Measurements from ENCODE around the gene CYTH3. TPM values are rescaled to one million over a fixed set of nuclear protein-coding genes. Genes with fewer than 3 reads are reported as not detected.
"Not testable (repeated sequence)": the region's sequence is repeated elsewhere in the genome, so short reads cannot be mapped to it uniquely, and the experiment has no call there.

Gene CYTH3
- total RNA-seq, 1 donor from 2014 or later: 17.2 TPM

- TF ChIP-seq, protein P1, sequence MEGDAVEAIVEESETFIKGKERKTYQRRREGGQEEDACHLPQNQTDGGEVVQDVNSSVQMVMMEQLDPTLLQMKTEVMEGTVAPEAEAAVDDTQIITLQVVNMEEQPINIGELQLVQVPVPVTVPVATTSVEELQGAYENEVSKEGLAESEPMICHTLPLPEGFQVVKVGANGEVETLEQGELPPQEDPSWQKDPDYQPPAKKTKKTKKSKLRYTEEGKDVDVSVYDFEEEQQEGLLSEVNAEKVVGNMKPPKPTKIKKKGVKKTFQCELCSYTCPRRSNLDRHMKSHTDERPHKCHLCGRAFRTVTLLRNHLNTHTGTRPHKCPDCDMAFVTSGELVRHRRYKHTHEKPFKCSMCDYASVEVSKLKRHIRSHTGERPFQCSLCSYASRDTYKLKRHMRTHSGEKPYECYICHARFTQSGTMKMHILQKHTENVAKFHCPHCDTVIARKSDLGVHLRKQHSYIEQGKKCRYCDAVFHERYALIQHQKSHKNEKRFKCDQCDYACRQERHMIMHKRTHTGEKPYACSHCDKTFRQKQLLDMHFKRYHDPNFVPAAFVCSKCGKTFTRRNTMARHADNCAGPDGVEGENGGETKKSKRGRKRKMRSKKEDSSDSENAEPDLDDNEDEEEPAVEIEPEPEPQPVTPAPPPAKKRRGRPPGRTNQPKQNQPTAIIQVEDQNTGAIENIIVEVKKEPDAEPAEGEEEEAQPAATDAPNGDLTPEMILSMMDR (IDR thresholded peaks at IDR 0.05; ENCODE audit: unreplicated experiment): no peak
- H3K4me3 Mint-ChIP-seq (ENCODE audit: low read depth): no peak overlapping the region
- DNase-seq (ENCODE audit: low spot score, unreplicated experiment): no peak
- H3K27me3 Mint-ChIP-seq: peaks cover 50% of the 10 kb centered on the region
- H3K27ac Mint-ChIP-seq: no peak overlapping the region
- no peaks in the 10 kb centered on the region for H3K9me3 Mint-ChIP-seq (ENCODE audit: low read depth)
- no peaks in the 10 kb centered on the region for H3K36me3 Mint-ChIP-seq (ENCODE audit: insufficient read depth)
- H3K4me1 Mint-ChIP-seq (ENCODE audit: low read depth): peaks cover 18% of the 10 kb centered on the region
Measured at GRCh38 chr7:6231184-6231583, 41.2 kb downstream of the CYTH3 start.

DNA sequence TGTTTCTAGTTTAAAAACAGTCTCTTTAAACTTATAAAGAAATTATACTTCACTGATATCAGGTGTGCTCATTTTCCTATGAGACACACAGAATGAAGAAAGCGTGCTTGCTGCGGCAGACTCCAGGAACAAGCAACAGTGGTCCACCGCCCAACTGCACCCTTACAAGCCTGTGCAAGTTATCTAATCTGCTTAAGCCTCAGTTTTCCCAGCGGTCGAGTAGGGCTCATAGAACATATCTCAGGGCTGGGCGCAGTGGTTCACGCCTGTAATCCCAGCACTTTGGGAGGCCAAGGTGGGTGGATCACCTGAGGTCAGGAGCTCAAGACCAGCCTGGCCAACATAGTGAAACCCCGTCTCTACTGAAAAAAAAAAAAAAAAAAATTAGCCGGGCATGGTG, 43.1 kb downstream of the CYTH3 start:
- H3K9me3 Mint-ChIP-seq (ENCODE audit: low read depth); H3K4me3 Mint-ChIP-seq (ENCODE audit: low read depth); H3K36me3 Mint-ChIP-seq (ENCODE audit: insufficient read depth); DNase-seq (ENCODE audit: low spot score, unreplicated experiment); H3K27ac Mint-ChIP-seq: not testable (repeated sequence)
- H3K4me1 Mint-ChIP-seq (ENCODE audit: low read depth): peaks cover 19% of the 10 kb centered on the region
- peaks cover 32% of the 10 kb centered on the region for H3K27me3 Mint-ChIP-seq

DNA sequence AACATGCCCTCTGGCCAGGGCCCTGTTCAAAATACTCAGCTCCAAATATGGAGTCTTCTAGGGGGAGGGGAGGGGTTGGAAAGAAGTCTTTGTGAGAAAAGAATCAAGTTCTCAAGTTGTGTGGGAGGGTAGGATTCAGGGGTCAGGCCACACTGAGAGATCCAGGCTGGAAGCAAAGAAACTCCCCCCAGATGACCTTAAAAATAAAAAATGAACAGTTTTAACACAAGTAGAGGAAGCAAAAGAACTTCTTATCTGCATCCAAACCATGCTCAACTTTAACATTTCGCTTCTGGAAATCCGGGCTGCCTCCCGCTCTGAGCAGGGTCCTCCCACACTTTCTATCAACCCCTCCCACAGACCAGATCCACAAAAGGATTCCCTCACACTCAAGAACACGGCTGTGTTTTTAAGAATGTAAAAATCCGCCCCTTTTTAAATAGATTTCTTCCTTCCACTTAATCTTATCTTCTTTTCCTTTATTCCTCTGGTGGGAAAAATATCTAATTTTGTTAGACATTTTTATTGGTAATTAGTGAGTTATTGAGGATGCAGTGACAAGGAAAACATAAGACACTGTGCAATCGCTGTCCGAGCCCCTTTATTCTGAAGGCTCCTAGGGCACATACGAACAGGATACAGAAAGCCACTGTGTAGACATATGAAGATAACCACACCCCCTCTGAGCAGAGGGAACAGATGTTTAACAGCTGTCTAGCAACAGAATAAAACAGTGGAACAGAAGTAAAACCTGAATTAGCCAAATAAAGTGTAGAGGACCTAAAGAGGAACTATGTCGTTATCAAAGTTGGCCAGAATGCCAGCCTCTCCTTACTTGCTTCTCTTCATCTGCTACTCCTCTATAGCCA, 43.8 kb downstream of the CYTH3 start:
- peaks cover 25% of the 10 kb centered on the region for H3K27me3 Mint-ChIP-seq
- no peak for DNase-seq (ENCODE audit: low spot score, unreplicated experiment)
- TF ChIP-seq, protein P1 (IDR thresholded peaks at IDR 0.05; ENCODE audit: unreplicated experiment): no peak
- peaks cover 21% of the 10 kb centered on the region for H3K4me1 Mint-ChIP-seq (ENCODE audit: low read depth)
- no peaks in the 10 kb centered on the region for H3K9me3 Mint-ChIP-seq (ENCODE audit: low read depth)
- H3K4me3 Mint-ChIP-seq (ENCODE audit: low read depth): no peak overlapping the region
- H3K27ac Mint-ChIP-seq: peak overlapping the region; percentile 60
- H3K36me3 Mint-ChIP-seq (ENCODE audit: insufficient read depth): no peaks in the 10 kb centered on the region

DNA sequence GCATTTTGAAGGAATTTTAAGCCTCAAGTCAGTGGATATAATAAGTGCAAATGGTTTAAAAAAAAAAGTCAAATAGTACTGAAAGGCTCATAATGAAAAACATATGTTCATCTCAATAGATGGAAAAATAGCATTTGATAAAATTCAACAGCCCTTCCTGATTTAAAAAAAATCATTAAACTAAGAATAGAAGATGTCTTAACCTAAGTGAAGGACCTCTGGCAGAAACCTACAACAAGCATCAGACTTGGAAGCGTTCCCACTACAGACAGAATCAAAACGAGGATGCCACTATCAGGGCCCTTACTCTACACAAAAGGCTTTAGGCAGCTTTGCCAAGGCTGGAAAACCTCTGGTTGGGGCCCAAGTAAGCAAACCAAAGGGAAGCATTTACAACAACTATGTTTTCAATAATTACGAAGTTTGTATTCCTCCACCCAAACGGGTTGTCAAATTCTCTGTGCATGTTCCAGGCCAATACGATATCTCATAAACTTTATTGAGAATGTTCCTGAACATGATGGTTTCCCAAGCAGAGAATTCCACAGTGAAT, 45.1 kb downstream of the CYTH3 start:
- Mint-ChIP-seq H3K9me3 (ENCODE audit: low read depth) (no peaks in the 10 kb centered on the region), H3K4me1 (ENCODE audit: low read depth) (peaks cover 21% of the 10 kb centered on the region), H3K27ac (no peak overlapping the region), H3K36me3 (ENCODE audit: insufficient read depth) (no peaks in the 10 kb centered on the region), H3K4me3 (ENCODE audit: low read depth) (no peak overlapping the region), H3K27me3 (peaks cover 14% of the 10 kb centered on the region)
- TF ChIP-seq, protein P1 (IDR thresholded peaks at IDR 0.05; ENCODE audit: unreplicated experiment): no peak
- no peak for DNase-seq (ENCODE audit: low spot score, unreplicated experiment)

DNA sequence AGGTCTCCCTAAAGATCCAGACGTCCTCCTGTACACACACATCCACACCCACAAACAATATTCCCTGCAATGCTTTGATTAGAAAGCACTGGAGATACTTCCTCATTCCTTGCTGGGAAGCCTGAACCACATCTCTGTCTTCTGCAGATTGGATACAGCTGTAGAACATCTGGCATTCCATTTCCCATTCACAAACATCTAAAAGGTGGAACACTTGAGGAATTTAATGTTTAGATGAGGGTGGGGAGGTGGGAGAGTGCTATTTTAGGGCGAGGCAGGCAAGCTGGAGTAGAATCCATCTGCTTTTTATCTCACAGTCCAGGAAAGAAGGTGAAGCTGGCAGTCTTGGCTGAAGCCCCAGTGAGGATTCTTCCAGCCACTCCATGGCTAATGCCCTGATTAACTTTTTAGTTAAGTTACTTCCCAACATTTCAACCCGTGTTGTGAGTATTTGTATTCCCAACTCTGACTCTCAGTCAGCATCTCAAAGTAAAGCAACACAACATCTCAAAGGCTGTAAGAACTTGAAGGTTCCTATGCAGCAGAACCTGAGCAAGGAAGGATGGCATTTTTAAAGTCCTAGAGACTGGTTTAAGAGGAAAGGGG, 46.1 kb downstream of the CYTH3 start:
- TF ChIP-seq, protein P1 (IDR thresholded peaks at IDR 0.05; ENCODE audit: unreplicated experiment): no peak
- H3K9me3 Mint-ChIP-seq (ENCODE audit: low read depth): no peaks in the 10 kb centered on the region
- peaks cover 5% of the 10 kb centered on the region for H3K36me3 Mint-ChIP-seq (ENCODE audit: insufficient read depth)
- peaks cover 4% of the 10 kb centered on the region for H3K27me3 Mint-ChIP-seq
- H3K4me3 Mint-ChIP-seq (ENCODE audit: low read depth): no peak overlapping the region
- no peak for DNase-seq (ENCODE audit: low spot score, unreplicated experiment)
- H3K27ac Mint-ChIP-seq: peak overlapping the region; percentile 29
- peaks cover 21% of the 10 kb centered on the region for H3K4me1 Mint-ChIP-seq (ENCODE audit: low read depth)

- H3K36me3 Mint-ChIP-seq (ENCODE audit: insufficient read depth); H3K4me3 Mint-ChIP-seq (ENCODE audit: low read depth); H3K27ac Mint-ChIP-seq; DNase-seq (ENCODE audit: low spot score, unreplicated experiment); H3K9me3 Mint-ChIP-seq (ENCODE audit: low read depth); H3K27me3 Mint-ChIP-seq: not testable (repeated sequence)
- peaks cover 14% of the 10 kb centered on the region for H3K4me1 Mint-ChIP-seq (ENCODE audit: low read depth)
Measured at GRCh38 chr7:6223411-6223810, 49.0 kb downstream of the CYTH3 start.

DNA sequence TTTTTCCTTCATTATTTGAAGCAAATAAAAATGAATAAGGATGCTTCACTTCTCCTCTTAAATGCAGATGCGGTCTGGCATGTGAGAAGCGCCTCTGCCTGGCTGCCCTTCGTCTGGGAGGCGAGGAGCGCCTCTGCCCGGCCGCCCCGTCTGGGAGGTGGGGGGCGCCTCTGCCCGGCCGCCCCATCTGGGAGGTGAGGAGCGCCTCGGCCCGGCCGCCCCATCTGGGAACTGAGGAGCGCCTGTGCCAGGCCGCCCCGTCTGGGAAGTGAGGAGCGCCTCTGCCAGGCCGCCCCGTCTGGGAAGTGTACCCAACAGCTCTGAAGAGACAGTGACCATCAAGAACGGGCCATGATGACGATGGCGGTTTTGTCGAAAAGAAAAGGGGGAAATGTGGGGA, 49.4 kb downstream of the CYTH3 start:
- not testable (repeated sequence) for H3K27me3 Mint-ChIP-seq; DNase-seq (ENCODE audit: low spot score, unreplicated experiment); H3K9me3 Mint-ChIP-seq (ENCODE audit: low read depth); H3K27ac Mint-ChIP-seq; H3K36me3 Mint-ChIP-seq (ENCODE audit: insufficient read depth); H3K4me1 Mint-ChIP-seq (ENCODE audit: low read depth); H3K4me3 Mint-ChIP-seq (ENCODE audit: low read depth)
